GM18858 (cell line): ENCODE measurements around the gene PIK3CA.
A peak's percentile ranks its signal among the peaks of the same experiment; 100 is the strongest.
"Not testable (repeated sequence)": the region's sequence is repeated elsewhere in the genome, so short reads cannot be mapped to it uniquely, and the experiment has no call there.

ENCODE experiments used
- ATAC-seq: cut with Tn5 transposase; IDR thresholded peaks from one replicate; pipeline ENCODE4 v1.9.1; 2021; ENCODE audit not compliant: unreplicated experiment

Gene PIK3CA

GRCh38 chr3:179147873-179148615 lies at the start of gene PIK3CA:
TSS of gene PIK3CA (plus strand) at chr3:179148357. CDS start at chr3:179198826, 50,469 bp downstream.
- ATAC-seq: peak; percentile 67

- no peak for ATAC-seq
Measured at GRCh38 chr3:179098388-179099077, 49.6 kb upstream of the PIK3CA start.

GRCh38 chr3:179100652-179101051 lies 47.5 kb upstream of the PIK3CA start:
- ATAC-seq: no peak

GRCh38 chr3:179105881-179106280 lies 42.3 kb upstream of the PIK3CA start:
- no peak for ATAC-seq

GRCh38 chr3:179107617-179108016 lies 40.5 kb upstream of the PIK3CA start:
- no peak for ATAC-seq

- no peak for ATAC-seq
Measured at GRCh38 chr3:179108086-179108485, 40.1 kb upstream of the PIK3CA start.

- ATAC-seq: no peak
Measured at GRCh38 chr3:179113903-179114302, 34.3 kb upstream of the PIK3CA start.

GRCh38 chr3:179115444-179115843 lies 32.7 kb upstream of the PIK3CA start:
- not testable (repeated sequence) for ATAC-seq

GRCh38 chr3:179116816-179117215 lies 31.3 kb upstream of the PIK3CA start:
- no peak for ATAC-seq

- not testable (repeated sequence) for ATAC-seq
Measured at GRCh38 chr3:179132191-179132890, 15.8 kb upstream of the PIK3CA start.

- no peak for ATAC-seq
Measured at GRCh38 chr3:179133575-179133974, 14.6 kb upstream of the PIK3CA start.

- no peak for ATAC-seq
Measured at GRCh38 chr3:179136195-179136594, 12.0 kb upstream of the PIK3CA start.

GRCh38 chr3:179141890-179142289 lies 6.3 kb upstream of the PIK3CA start:
- no peak for ATAC-seq

GRCh38 chr3:179146911-179147513 lies 1.1 kb upstream of the PIK3CA start:
- ATAC-seq: peak; percentile 26

- ATAC-seq: peak; percentile 10
Measured at GRCh38 chr3:179147514-179147872, 664 bp upstream of the PIK3CA start.

- peak; percentile 9 for ATAC-seq
Measured at GRCh38 chr3:179148616-179149405, 654 bp downstream of the PIK3CA start.

GRCh38 chr3:179149406-179149867 lies 1.3 kb downstream of the PIK3CA start:
- ATAC-seq: peak; percentile 21

GRCh38 chr3:179149951-179150350 lies 1.8 kb downstream of the PIK3CA start:
- ATAC-seq: no peak

- ATAC-seq: no peak
Measured at GRCh38 chr3:179150610-179151009, 2.5 kb downstream of the PIK3CA start.

- no peak for ATAC-seq
Measured at GRCh38 chr3:179151474-179151873, 3.3 kb downstream of the PIK3CA start.

- ATAC-seq: no peak
Measured at GRCh38 chr3:179156170-179156569, 8.0 kb downstream of the PIK3CA start.
